ENCODE data around the gene BAZ1B.
"Not testable (repeated sequence)": the region's sequence is repeated elsewhere in the genome, so short reads cannot be mapped to it uniquely, and the experiment has no call there.

The BAZ1B gene

GRCh38 chr7:73448609-73449008, 73.5 kb downstream of the BAZ1B start:
- no peak for DNase-seq

GRCh38 chr7:73447121-73447733, 74.9 kb downstream of the BAZ1B start:
- peak in 1 of 56 donors; percentile 29 for DNase-seq

- DNase-seq = peak in 7 of 56 donors; percentile 7 to 54 (median 24)
Observed at GRCh38 chr7:73446682-73447081, 75.4 kb downstream of the BAZ1B start.

GRCh38 chr7:73443548-73444255, 78.4 kb downstream of the BAZ1B start:
- DNase-seq = no peak

DNA sequence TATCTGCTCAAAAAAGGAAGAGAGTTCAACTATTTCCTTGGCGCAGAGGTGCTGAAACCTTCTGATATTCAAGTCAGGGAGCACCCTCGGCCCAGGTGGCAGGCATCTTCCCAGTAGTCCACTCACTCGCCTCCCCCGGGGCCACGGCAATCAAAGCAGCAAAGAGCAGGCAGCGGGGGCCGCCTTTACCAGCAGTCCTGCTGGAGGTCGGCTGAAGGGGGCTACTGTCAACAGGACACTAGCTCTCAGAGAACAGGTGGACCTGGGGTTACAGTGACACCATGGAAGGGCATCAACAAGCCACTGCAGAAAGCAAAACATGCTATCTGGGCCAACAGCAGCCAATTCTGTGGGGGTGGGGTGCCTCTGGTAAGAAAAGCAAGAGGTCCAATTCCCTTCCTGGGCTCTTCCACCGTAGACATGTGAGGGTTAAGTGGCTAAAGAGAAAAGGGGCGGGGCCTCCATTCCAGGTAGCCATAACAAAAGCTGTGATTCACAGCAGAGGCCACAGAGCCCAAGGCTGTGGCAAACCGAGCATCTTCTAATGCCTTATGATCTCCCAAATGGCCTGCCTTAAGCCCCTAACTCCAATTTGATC, 79.1 kb downstream of the BAZ1B start:
- DNase-seq = no peak

DNA sequence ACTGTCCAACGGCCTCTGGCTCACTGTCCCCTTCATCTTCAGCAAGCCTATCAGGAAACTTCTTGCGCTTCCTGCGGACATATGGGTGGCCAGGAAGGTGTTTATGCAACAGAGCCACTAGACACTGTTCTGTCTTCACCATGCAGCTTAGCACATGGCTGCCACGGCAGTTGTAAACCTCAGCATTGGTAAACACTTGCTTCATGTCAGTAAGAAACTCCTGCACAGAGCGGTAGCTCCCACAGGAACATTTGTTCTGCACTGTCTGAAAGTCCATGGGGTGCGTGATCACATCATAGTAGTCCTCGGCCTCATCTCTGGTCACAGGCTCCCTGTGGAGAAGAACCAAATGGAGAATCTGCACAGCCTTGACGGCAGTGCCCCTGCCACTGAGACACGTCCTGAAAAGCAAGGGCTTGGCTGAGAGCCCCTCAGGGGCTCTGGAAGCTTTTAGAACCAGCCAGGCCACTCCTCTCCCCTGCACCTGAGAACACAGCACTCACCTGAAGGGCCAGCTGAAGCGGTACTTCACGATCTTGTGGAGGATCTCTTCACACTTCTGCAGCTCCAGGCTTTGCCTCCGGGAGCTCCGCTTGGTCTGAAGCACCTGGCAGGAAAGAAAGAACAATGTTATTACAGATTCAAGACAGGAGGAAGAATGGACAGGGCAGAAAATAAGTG, 79.7 kb downstream of the BAZ1B start:
- DNase-seq = no peak

- DNase-seq = no peak
Observed at GRCh38 chr7:73439410-73439704, 82.7 kb downstream of the BAZ1B start.

DNA sequence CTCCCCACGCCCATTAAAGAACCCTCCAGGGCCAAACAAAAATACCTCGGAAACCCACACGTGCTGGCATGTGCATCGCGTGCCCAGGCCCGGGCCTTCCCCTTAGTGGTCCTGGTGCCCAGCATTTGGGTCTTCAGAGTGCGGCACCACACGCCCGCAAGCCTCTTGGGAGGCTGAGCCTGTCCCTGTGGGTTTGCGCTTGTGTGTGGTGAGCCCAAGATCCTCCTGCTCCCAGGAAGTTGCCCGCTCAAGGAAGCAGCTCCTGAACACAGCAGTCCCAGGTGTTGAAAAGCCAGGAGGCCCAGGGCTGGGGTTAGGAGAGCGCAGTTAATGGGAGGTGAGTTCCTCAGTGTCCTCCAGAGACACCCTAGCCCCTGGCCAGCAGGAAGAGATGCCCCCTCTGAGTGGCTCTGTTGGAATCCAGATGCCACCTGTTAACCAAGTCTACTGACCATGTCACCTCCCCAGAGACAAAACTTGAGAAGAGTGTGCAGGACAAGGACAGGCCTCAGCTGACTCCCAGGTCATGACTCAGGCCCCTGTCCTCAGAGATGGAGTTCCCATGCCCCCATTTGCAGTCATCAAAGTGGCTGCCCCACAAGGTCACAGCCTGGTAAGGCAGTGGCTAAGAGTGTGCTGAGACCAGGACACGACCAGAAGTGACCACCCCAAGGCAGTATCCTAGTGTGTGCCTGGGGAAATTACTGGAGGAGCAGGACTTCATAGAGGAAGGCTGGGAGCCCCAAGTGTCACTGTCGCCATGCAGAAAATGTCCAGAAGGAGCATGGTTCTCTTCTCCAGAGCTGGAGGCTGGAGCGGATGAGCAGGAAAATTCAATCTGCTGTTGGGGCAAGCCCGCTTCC, 83.3 kb downstream of the BAZ1B start:
- DNase-seq = no peak

DNA sequence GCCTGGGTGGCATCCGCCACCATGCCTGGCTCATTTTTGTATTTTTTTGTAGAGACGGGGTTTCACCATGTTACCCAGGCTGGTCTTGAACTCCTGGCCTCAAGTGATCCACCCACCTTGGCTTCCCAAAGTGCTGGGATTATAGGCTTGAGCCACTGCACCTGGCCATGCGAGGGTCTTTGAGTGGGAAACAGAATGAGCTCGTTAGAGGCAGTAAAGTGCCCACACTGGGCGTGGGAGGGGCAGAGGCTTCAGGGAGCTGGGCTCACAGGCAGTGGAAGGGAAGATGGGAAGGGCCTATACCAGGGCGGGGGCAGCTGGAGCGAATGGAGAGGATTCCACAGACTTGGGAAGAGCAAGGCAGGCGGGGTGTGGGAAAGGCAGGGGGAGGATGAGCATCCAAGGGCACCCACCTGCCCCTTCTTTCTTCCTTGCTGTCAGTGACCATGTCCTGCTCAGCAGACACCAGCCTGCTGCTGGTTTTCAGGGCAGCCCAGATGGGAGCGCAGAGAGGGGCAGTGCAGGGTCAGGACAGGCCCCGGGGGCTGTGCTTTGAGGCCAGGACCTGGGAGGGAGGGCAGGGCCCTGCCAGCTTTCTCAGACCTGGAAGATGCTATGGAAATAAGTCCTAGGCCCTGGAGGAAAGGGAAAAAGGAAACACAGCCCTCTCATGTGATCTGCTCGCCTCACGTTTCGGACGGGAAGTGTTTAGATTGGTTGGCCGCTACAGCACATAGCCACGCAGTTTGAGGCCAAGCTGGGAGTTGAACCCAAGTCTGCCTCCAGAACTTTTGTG, 84.3 kb downstream of the BAZ1B start:
- DNase-seq = no peak

- no peak for DNase-seq
Observed at GRCh38 chr7:73437091-73437490, 85.0 kb downstream of the BAZ1B start.

DNA sequence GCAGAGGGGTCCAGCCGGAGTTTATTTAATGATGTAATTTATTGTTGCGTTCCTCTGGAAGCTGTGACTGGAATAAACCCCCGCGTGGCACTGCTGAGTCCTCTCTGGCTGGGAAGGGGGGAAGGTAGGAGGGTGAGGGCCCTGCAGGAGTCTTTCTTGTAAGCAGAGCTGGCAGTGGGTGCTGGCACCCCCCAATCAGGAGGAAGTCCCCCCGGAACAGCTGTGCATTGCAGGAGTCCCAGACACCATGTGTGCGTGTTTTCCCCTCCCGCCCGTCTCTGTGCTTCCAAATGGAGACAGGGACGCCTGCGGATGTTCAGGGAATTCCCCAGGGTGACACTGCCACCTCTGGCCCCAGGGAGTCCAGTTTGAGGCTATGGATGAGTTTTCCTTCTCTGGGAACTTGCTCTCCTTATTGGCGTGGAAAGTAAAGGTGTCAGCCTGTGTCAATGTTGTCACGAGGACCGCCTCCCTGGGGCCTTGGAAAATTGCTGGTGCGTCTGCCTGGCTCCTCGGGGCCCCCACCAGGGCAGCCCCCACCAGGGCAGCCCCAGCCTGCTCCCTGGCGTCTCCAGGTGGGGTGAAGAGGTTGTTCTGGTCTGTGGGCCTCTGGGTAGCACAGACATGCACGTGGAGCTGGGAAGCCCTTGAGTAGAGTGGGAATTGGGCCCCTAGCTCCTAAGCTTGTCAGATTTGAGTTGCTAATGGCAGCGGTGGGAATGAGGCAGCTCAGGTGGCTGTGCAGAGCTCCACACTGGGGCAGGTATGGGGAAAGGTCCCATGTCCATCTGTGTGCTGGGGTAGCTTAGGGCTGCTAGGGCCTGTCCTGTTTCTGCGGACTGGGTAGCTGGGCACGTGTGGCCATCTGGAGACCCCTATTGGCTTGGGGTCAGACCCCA, 85.8 kb downstream of the BAZ1B start:
- DNase-seq = peak in 2 of 56 donors; percentile 7 to 62

DNA sequence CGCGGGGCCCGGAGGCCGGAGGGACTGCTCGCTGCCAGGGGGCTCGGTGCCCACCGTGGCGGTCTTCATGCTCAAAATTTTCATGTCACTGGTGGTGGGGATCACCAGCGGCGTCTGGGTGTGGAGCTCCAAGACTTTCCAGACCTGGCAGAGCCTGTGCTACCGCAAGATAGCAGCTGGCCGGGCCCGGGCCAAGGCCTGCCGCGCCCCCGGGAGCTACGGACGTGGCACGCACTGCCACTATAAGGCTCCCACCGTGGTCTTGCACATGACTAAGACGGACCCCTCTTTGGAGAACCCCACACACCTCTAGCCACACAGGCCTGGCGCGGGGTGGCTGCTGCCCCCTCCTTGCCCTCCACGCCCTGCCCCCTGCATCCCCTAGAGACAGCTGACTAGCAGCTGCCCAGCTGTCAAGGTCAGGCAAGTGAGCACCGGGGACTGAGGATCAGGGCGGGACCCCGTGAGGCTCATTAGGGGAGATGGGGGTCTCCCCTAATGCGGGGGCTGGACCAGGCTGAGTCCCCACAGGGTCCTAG, 86.6 kb downstream of the BAZ1B start:
- peak in 1 of 56 donors; percentile 62 for DNase-seq

- DNase-seq = no peak
Observed at GRCh38 chr7:73434701-73435069, 87.4 kb downstream of the BAZ1B start.

DNA sequence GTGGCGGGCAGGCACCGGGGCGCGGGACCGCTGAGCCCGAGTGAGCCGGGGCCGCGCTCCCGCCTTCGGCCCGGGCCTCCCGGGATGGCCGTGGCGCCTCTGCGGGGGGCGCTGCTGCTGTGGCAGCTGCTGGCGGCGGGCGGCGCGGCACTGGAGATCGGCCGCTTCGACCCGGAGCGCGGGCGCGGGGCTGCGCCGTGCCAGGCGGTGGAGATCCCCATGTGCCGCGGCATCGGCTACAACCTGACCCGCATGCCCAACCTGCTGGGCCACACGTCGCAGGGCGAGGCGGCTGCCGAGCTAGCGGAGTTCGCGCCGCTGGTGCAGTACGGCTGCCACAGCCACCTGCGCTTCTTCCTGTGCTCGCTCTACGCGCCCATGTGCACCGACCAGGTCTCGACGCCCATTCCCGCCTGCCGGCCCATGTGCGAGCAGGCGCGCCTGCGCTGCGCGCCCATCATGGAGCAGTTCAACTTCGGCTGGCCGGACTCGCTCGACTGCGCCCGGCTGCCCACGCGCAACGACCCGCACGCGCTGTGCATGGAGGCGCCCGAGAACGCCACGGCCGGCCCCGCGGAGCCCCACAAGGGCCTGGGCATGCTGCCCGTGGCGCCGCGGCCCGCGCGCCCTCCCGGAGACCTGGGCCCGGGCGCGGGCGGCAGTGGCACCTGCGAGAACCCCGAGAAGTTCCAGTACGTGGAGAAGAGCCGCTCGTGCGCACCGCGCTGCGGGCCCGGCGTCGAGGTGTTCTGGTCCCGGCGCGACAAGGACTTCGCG, 88.0 kb downstream of the BAZ1B start:
- no peak for DNase-seq

DNA sequence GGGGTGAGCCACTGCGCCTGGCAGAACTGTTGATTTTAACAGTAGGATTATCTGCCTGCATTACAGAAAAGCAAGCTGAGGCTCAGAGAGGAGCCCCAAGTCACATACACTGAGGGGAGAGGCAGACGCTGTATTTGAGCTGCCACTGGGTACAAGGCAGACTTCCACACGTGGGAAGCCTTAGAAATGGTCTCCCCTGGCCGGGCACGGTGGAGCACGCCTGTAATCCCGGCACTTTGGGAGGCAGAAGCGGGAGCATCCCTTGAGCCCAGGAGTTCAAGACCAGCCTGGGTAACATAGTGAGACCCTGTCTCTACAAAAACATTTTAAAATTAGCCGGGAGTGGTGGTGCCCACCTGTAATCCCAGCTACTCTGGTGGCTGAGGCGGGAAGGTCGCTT, 89.4 kb downstream of the BAZ1B start:
- DNase-seq = no peak

DNA sequence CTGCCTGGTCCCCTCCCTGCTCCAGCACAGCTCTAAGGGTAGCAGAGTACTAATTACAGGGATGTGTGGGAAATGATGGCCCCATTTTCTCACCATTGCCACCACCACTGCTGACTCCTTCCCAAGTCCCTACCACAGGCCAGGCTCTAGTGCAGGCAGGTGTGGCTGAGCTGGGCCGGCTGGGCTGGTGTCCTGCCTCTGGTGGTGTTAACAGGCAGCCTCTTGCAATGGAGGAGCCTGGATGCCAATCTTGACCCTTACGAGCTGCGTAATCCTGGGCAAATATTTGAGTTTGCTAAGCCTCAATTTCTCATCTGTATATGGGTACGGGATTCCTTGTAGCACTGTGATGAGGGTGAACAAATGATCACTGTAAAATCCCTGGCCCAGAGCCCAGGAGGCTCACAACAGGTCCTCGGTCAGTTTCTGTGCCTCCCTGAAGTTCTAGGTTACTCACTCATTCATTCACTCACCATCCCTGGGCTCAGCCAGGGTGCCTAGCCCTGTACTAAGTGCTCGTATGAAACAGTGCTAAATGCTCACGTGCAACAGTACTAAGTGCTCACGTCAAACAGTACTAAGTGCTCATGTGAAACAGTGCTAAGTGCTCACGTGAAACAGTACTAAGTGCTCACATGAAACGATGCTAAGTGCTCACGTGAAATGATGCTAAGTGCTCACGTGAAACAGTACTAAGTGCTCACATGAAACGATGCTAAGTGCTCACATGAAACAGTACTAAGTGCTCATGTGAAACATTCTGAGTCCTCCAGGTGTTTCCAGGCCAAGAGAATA, 90.9 kb downstream of the BAZ1B start:
- DNase-seq = no peak

DNA sequence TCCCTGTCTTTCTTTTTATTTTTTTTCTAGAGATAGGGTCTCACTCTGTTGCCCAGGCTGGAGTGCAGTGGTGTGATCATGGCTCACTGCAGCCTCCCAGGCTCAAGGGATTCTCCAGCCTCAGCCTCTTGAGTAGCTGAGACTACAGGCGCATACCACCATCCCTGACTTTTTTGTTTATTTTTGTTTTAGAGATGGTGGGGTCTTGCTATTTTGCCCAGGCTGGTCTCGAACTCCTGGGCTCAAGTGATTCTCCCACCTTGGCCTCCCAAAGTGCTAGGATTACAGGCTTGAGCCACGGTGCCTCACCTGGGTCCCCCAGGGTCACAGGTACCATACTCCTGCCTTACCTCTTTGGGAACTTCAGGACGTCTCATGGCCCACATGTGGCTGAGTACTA, 91.6 kb downstream of the BAZ1B start:
- not testable (repeated sequence) for DNase-seq
